Caco-2 (cell line): Measurements from ENCODE around the gene SINHCAF. TPM values are rescaled to one million over a fixed set of nuclear protein-coding genes. Genes with fewer than 3 reads are reported as not detected.
A peak's percentile ranks its signal among the peaks of the same experiment; 100 is the strongest.

Source experiments
- BruUV-seq: library from RNA; stranded (reverse); fragments of 400-500 nt; replicated peaks from 2 replicates; lab custom pipeline; 2021; lab: Mats Ljungman, UMichigan
- CTCF ChIA-PET: fragments of 300-600 bp; sonication (Branson Sonifier 250); formaldehyde crosslinking; loops from one replicate; lab custom pipeline; 2022; ENCODE audit warnings: antibody characterized with exemption; lab: Charles Lee
- POLR2A ChIA-PET: fragments of 300-600 bp; sonication (Branson Sonifier 250); formaldehyde crosslinking; loops from one replicate; lab custom pipeline; 2022; ENCODE audit warnings: antibody characterized with exemption; lab: Charles Lee
- DNase-seq, 2 experiments: peaks; one replicate each; pipeline versions ENCODE4 v3.0.0 to v3.0.0-alpha.2; 2020 to 2022
- H3K27me3 ChIP-seq: replicated peaks from 2 replicates; pipeline ENCODE4 v1.6.0; 2011; ENCODE audit warnings: low read length; ENCODE audit not compliant: control insufficient read depth, insufficient read depth
- H3K36me3 ChIP-seq: 2 replicates; pipeline ENCODE4 v1.5.1; 2011; ENCODE audit warnings: low read length; ENCODE audit not compliant: control insufficient read depth, insufficient read depth
- H3K4me1 ChIP-seq: fragments of 250-450 bp; sonication (Bioruptor Pico); 2 replicates; pipeline ENCODE4 v1.5.1; 2020; ENCODE audit warnings: mild to moderate bottlenecking
- H3K4me3 ChIP-seq: 2 replicates; pipeline ENCODE4 v1.5.1; 2011; ENCODE audit warnings: low read depth, mild to moderate bottlenecking, control low read depth, low read length
- H3K9me3 ChIP-seq: fragments of 250-450 bp; sonication (Bioruptor Pico); 2 replicates; pipeline ENCODE4 v1.5.1; 2020; ENCODE audit warnings: mild to moderate bottlenecking, moderate library complexity
- H3K27ac Mint-ChIP-seq: one replicate; pipeline ENCODE4 v1.8.0; 2022; ENCODE audit warnings: mixed read lengths; ENCODE audit not compliant: unreplicated experiment
- H3K27me3 Mint-ChIP-seq: one replicate; pipeline ENCODE4 v1.8.0; 2022; ENCODE audit warnings: mixed read lengths; ENCODE audit not compliant: insufficient read depth, unreplicated experiment
- H3K36me3 Mint-ChIP-seq: one replicate; pipeline ENCODE4 v1.8.0; 2022; ENCODE audit warnings: mild to moderate bottlenecking, mixed read lengths; ENCODE audit not compliant: insufficient read depth, unreplicated experiment
- H3K4me1 Mint-ChIP-seq: one replicate; pipeline ENCODE4 v1.8.0; 2022; ENCODE audit warnings: low read depth, mixed read lengths; ENCODE audit not compliant: unreplicated experiment
- H3K4me3 Mint-ChIP-seq: one replicate; pipeline ENCODE4 v1.8.0; 2022; ENCODE audit warnings: mild to moderate bottlenecking, moderate library complexity, mixed read lengths; ENCODE audit not compliant: unreplicated experiment
- H3K9me3 Mint-ChIP-seq: one replicate; pipeline ENCODE4 v1.8.0; 2022; ENCODE audit warnings: mixed read lengths; ENCODE audit not compliant: unreplicated experiment
- CTCF ChIP-seq, 2 experiments: fragments of 200-600 bp in 1 of 2; IDR thresholded peaks; 1 replicate in 1 of 2; 2 replicates in 1 of 2; pipeline versions ENCODE4 v1.5.1 to v1.8.0; 2011 to 2022; ENCODE audit warnings: antibody characterized with exemption in 1 of 2, control low read depth in 1 of 2, inconsistent platforms in 1 of 2, low read depth in 1 of 2, low read length in 1 of 2, mild to moderate bottlenecking in 1 of 2, moderate library complexity in 1 of 2; ENCODE audit not compliant: insufficient read depth in 1 of 2, severe bottlenecking in 1 of 2, unreplicated experiment in 1 of 2
- intact Hi-C: fragments of 100-400 bp; cut with micrococcal nuclease; formaldehyde crosslinking; loops from one replicate; pipeline ENCODE4 v1.10.0; 2022; ENCODE audit not compliant: unreplicated experiment
- total RNA-seq: library from RNA; stranded (reverse); gene quantifications from 2 replicates; pipeline ENCODE4 v1.2.3, GENCODE V29; 2022

Gene SINHCAF
- total RNA-seq, 1 experiment from 2014 or later: 319 TPM

GRCh38 chr12:31312431-31312830, 13.5 kb downstream of the SINHCAF start:
- H3K4me1 Mint-ChIP-seq: peaks cover 34% of the 10 kb centered on the region
- ChIA-PET CTCF (no interaction called here), POLR2A (no interaction called here)
- Histone ChIP-seq H3K9me3 (no peaks in the 10 kb centered on the region), H3K36me3 (no peaks in the 10 kb centered on the region), H3K4me1 (peaks cover 35% of the 10 kb centered on the region), H3K27me3 (no peaks in the 10 kb centered on the region), H3K4me3 (no peak overlapping the region)
- H3K9me3 Mint-ChIP-seq: no peaks in the 10 kb centered on the region
- DNase-seq: no peak
- no peak for TF ChIP-seq CTCF (IDR thresholded peaks at IDR 0.05; ENCODE audit: insufficient read depth in 1 of 2, low read depth in 1 of 2, low read length in 1 of 2, severe bottlenecking in 1 of 2, unreplicated experiment in 1 of 2)
- intact Hi-C loops: no loop called here
- peaks cover 79% of the 10 kb centered on the region for H3K36me3 Mint-ChIP-seq
- BruUV-seq: TSS peak; percentile 0
- no peaks in the 10 kb centered on the region for H3K27me3 Mint-ChIP-seq
- H3K27ac Mint-ChIP-seq: no peak overlapping the region
- H3K4me3 Mint-ChIP-seq: no peak overlapping the region

GRCh38 chr12:31311634-31312258, 14.2 kb downstream of the SINHCAF start:
- Mint-ChIP-seq H3K27ac (no peak overlapping the region), H3K36me3 (peaks cover 84% of the 10 kb centered on the region), H3K4me1 (peaks cover 38% of the 10 kb centered on the region), H3K4me3 (no peak overlapping the region), H3K27me3 (no peaks in the 10 kb centered on the region), H3K9me3 (no peaks in the 10 kb centered on the region)
- H3K4me1 ChIP-seq: peaks cover 28% of the 10 kb centered on the region
- BruUV-seq: no TSS peak
- H3K4me3 ChIP-seq: no peak overlapping the region
- no peaks in the 10 kb centered on the region for H3K9me3 ChIP-seq
- no peak for DNase-seq
- no peak for TF ChIP-seq CTCF (IDR thresholded peaks at IDR 0.05; ENCODE audit: insufficient read depth in 1 of 2, low read depth in 1 of 2, low read length in 1 of 2, severe bottlenecking in 1 of 2, unreplicated experiment in 1 of 2)
- intact Hi-C loops: no loop called here
- CTCF ChIA-PET: no interaction called here
- no peaks in the 10 kb centered on the region for H3K27me3 ChIP-seq
- no peaks in the 10 kb centered on the region for H3K36me3 ChIP-seq
- POLR2A ChIA-PET: interaction anchor here (0.8 to 1.1 kb wide), 2 partner anchors 11 to 14 kb away, joined by 4 read pairs; partner anchors contain the start of gene SINHCAF

- POLR2A ChIA-PET: no interaction called here
- H3K36me3 Mint-ChIP-seq: peaks cover 96% of the 10 kb centered on the region
- BruUV-seq: no TSS peak
Observed at GRCh38 chr12:31310488-31310887, 15.5 kb downstream of the SINHCAF start.

More at GRCh38 chr12:31310488-31310887, 15.5 kb downstream of the SINHCAF start:
- Histone ChIP-seq H3K4me3 (no peak overlapping the region), H3K9me3 (no peaks in the 10 kb centered on the region), H3K4me1 (peaks cover 17% of the 10 kb centered on the region), H3K36me3 (no peaks in the 10 kb centered on the region), H3K27me3 (no peaks in the 10 kb centered on the region)
- Mint-ChIP-seq H3K27me3 (no peaks in the 10 kb centered on the region), H3K4me1 (peaks cover 44% of the 10 kb centered on the region), H3K4me3 (no peak overlapping the region), H3K27ac (peak overlapping the region; percentile 42), H3K9me3 (no peaks in the 10 kb centered on the region)
- CTCF ChIA-PET: no interaction called here
- no peak for TF ChIP-seq CTCF (IDR thresholded peaks at IDR 0.05; ENCODE audit: insufficient read depth in 1 of 2, low read depth in 1 of 2, low read length in 1 of 2, severe bottlenecking in 1 of 2, unreplicated experiment in 1 of 2)
- intact Hi-C loops: no loop called here
- DNase-seq: no peak
